ENCODE measurements around the gene CYFIP1.

The CYFIP1 gene

DNA sequence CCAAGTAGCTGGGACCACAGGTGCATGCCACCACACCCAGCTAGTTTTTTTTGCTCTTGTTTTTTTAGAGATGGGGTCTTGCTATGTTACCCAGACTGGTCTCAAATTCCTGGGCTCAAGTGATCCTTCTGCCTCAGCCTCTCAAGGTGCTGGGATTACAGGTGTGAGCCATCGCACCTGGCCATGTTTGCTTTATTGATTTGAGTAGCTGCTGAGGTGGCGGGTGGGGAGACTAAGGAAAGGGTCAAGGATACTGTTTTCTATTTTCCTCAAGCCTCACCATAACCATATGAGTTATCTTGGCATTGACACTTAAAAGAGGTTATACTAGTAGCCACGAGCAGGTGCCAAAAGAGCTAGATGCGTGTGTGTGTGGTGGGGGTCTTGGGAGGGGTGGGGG is 39.0 kb downstream of the CYFIP1 start (continued):
- TF ChIP-seq YY1 (tag by site-specific recombination; IDR thresholded peaks at IDR 0.05) (no peak), ZNF747 (tag by site-specific recombination; IDR thresholded peaks at IDR 0.05) (no peak), GLI4 (tag by site-specific recombination; IDR thresholded peaks at IDR 0.05) (no peak), SCRT2 (tag by site-specific recombination; IDR thresholded peaks at IDR 0.05) (no peak), ZBTB17 (tag by site-specific recombination; IDR thresholded peaks at IDR 0.05) (no peak), ZNF677 (tag by site-specific recombination; IDR thresholded peaks at IDR 0.05) (no peak), ZNF292 (tag by site-specific recombination; IDR thresholded peaks at IDR 0.05; ENCODE audit: borderline replicate concordance, low read depth) (no peak)
- TF ChIP-seq, protein P1, sequence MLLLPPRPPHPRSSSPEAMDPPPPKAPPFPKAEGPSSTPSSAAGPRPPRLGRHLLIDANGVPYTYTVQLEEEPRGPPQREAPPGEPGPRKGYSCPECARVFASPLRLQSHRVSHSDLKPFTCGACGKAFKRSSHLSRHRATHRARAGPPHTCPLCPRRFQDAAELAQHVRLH (tag by site-specific recombination; IDR thresholded peaks at IDR 0.05) = no peak

DNA sequence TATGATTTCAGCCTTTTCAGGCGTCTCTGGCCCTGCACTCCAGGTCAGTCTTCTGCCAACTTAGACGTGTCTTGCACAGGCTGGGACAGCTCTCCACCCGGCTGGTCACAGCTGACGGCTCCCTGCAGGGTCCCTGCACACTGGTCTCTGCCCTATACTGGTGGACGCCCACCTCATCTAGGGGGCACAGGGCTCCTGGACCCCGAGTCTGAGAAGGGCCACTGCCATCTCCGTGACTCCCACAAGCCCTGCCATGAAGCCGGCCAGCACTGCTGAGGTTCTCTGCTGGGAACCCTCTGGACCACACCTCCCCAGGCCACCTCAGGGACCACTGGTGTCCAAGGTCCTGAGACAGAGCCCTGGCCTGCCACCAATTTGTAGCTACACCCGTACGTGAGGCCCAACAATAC is 40.5 kb downstream of the CYFIP1 start:
- ChIA-PET CTCF (no interaction called here), POLR2A (no interaction called here)
- peaks cover 3 to 55% of the 10 kb centered on the region in 2 experiments; a peak in 2 of 3 replicates for H3K36me3 ChIP-seq (ENCODE audit: control insufficient read depth in 2 of 2, insufficient read depth in 1 of 2, low read length in 2 of 2)

More for the DNA sequence above, 40.5 kb downstream of the CYFIP1 start:
- Histone ChIP-seq H3K27ac (ENCODE audit: extremely low read depth, low read depth, low read length) (no peak overlapping the region), H3K4me3 (ENCODE audit: low read depth, low read length) (no peak overlapping the region), H3K4me1 (ENCODE audit: control insufficient read depth, insufficient read depth, low read length) (no peaks in the 10 kb centered on the region), H3K9me3 (ENCODE audit: control insufficient read depth, insufficient read depth, low read depth, low read length) (no peaks in the 10 kb centered on the region)
- TF ChIP-seq SP2 (tag by site-specific recombination; IDR thresholded peaks at IDR 0.05) (no peak), ZNF747 (tag by site-specific recombination; IDR thresholded peaks at IDR 0.05) (no peak), SETDB1 (IDR thresholded peaks at IDR 0.05; ENCODE audit: insufficient read length, low read length) (no peak), ZBTB1 (tag by site-specific recombination; IDR thresholded peaks at IDR 0.05) (no peak), ZNF112 (tag by site-specific recombination; IDR thresholded peaks at IDR 0.05) (no peak), ZNF544 (tag by site-specific recombination; IDR thresholded peaks at IDR 0.05) (no peak), ZNF10 (tag by site-specific recombination; IDR thresholded peaks at IDR 0.05) (no peak)
- TF ChIP-seq, protein P2, sequence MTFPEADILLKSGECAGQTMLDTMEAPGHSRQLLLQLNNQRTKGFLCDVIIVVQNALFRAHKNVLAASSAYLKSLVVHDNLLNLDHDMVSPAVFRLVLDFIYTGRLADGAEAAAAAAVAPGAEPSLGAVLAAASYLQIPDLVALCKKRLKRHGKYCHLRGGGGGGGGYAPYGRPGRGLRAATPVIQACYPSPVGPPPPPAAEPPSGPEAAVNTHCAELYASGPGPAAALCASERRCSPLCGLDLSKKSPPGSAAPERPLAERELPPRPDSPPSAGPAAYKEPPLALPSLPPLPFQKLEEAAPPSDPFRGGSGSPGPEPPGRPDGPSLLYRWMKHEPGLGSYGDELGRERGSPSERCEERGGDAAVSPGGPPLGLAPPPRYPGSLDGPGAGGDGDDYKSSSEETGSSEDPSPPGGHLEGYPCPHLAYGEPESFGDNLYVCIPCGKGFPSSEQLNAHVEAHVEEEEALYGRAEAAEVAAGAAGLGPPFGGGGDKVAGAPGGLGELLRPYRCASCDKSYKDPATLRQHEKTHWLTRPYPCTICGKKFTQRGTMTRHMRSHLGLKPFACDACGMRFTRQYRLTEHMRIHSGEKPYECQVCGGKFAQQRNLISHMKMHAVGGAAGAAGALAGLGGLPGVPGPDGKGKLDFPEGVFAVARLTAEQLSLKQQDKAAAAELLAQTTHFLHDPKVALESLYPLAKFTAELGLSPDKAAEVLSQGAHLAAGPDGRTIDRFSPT (tag by site-specific recombination; IDR thresholded peaks at IDR 0.05) = no peak
- TF ChIP-seq, protein P3, sequence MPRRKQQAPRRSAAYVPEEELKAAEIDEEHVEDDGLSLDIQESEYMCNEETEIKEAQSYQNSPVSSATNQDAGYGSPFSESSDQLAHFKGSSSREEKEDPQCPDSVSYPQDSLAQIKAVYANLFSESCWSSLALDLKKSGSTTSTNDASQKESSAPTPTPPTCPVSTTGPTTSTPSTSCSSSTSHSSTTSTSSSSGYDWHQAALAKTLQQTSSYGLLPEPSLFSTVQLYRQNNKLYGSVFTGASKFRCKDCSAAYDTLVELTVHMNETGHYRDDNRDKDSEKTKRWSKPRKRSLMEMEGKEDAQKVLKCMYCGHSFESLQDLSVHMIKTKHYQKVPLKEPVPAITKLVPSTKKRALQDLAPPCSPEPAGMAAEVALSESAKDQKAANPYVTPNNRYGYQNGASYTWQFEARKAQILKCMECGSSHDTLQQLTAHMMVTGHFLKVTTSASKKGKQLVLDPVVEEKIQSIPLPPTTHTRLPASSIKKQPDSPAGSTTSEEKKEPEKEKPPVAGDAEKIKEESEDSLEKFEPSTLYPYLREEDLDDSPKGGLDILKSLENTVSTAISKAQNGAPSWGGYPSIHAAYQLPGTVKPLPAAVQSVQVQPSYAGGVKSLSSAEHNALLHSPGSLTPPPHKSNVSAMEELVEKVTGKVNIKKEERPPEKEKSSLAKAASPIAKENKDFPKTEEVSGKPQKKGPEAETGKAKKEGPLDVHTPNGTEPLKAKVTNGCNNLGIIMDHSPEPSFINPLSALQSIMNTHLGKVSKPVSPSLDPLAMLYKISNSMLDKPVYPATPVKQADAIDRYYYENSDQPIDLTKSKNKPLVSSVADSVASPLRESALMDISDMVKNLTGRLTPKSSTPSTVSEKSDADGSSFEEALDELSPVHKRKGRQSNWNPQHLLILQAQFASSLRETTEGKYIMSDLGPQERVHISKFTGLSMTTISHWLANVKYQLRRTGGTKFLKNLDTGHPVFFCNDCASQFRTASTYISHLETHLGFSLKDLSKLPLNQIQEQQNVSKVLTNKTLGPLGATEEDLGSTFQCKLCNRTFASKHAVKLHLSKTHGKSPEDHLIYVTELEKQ (tag by site-specific recombination; IDR thresholded peaks at IDR 0.05; ENCODE audit: borderline replicate concordance) = no peak
- TF ChIP-seq, protein P4, sequence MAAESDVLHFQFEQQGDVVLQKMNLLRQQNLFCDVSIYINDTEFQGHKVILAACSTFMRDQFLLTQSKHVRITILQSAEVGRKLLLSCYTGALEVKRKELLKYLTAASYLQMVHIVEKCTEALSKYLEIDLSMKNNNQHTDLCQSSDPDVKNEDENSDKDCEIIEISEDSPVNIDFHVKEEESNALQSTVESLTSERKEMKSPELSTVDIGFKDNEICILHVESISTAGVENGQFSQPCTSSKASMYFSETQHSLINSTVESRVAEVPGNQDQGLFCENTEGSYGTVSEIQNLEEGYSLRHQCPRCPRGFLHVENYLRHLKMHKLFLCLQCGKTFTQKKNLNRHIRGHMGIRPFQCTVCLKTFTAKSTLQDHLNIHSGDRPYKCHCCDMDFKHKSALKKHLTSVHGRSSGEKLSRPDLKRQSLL (tag by site-specific recombination; IDR thresholded peaks at IDR 0.05) = no peak
- TF ChIP-seq, protein P5, sequence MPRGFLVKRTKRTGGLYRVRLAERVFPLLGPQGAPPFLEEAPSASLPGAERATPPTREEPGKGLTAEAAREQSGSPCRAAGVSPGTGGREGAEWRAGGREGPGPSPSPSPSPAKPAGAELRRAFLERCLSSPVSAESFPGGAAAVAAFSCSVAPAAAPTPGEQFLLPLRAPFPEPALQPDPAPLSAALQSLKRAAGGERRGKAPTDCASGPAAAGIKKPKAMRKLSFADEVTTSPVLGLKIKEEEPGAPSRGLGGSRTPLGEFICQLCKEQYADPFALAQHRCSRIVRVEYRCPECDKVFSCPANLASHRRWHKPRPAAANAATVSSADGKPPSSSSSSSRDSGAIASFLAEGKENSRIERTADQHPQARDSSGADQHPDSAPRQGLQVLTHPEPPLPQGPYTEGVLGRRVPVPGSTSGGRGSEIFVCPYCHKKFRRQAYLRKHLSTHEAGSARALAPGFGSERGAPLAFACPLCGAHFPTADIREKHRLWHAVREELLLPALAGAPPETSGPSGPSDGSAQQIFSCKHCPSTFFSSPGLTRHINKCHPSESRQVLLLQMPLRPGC (tag by site-specific recombination; IDR thresholded peaks at IDR 0.05) = no peak
- TF ChIP-seq, protein P6, sequence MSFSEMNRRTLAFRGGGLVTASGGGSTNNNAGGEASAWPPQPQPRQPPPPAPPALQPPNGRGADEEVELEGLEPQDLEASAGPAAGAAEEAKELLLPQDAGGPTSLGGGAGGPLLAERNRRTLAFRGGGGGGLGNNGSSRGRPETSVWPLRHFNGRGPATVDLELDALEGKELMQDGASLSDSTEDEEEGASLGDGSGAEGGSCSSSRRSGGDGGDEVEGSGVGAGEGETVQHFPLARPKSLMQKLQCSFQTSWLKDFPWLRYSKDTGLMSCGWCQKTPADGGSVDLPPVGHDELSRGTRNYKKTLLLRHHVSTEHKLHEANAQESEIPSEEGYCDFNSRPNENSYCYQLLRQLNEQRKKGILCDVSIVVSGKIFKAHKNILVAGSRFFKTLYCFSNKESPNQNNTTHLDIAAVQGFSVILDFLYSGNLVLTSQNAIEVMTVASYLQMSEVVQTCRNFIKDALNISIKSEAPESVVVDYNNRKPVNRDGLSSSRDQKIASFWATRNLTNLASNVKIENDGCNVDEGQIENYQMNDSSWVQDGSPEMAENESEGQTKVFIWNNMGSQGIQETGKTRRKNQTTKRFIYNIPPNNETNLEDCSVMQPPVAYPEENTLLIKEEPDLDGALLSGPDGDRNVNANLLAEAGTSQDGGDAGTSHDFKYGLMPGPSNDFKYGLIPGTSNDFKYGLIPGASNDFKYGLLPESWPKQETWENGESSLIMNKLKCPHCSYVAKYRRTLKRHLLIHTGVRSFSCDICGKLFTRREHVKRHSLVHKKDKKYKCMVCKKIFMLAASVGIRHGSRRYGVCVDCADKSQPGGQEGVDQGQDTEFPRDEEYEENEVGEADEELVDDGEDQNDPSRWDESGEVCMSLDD (tag by site-specific recombination; IDR thresholded peaks at IDR 0.05) = no peak

Data from HEK293 (cell line).